ENCODE measurements around the gene MYOT. TPM values are rescaled to one million over a fixed set of nuclear protein-coding genes. Genes with fewer than 3 reads are reported as not detected.

Gene MYOT
- total and polyA plus RNA-seq, 2 donors (not counting 3 experiments of a cell fraction or from before 2014, with no cell fraction given), result not detected

GRCh38 chr5:137916923-137917322, 49.3 kb downstream of the MYOT start:
- no peak overlapping the region for H3K27ac ChIP-seq (ENCODE audit: insufficient read depth, low read depth, low read length)
- H3K4me1 ChIP-seq (ENCODE audit: control insufficient read depth, extremely low read depth, insufficient read depth, low read length), result no peaks in the 10 kb centered on the region
- CTCF ChIA-PET, result interaction anchor here (1.5 to 2.1 kb wide), 2 partner anchors 28 to 138 kb away, joined by 4 to 7 read pairs; partner anchors contain the start of gene PKD2L2
- H3K4me2 ChIP-seq (ENCODE audit: insufficient read depth, low read length), result no peak overlapping the region
- intact Hi-C loops (cut with micrococcal nuclease) (no loop called here), dilution Hi-C loops (cut with MboI; ENCODE audit: extremely low pct_ligation_motif_present, low sequenced_read_pairs) (no loop called here)
- no peak overlapping the region for H3K9ac ChIP-seq (replicated peaks; ENCODE audit: extremely low read depth, insufficient read depth, low read length)
- no peak overlapping the region for H3K4me3 ChIP-seq (replicated peaks in 1 of 3; ENCODE audit: insufficient read depth in 1 of 3, low read depth in 1 of 3, low read length in 3 of 3)
- no peaks in the 10 kb centered on the region for H3K9me3 ChIP-seq (replicated peaks; ENCODE audit: control insufficient read depth, insufficient read depth, low read length)
- no peaks in the 10 kb centered on the region for H4K20me1 ChIP-seq (replicated peaks; ENCODE audit: control insufficient read depth, extremely low read depth, insufficient read depth, low read length)
- DNase-seq (ENCODE audit: low read depth, low spot score) (no peak), FAIRE-seq (no peak)
- POLR2A ChIA-PET, result no interaction called here
- no TSS peak for BruUV-seq (replicated peaks)
- no peaks in the 10 kb centered on the region for H3K9me1 ChIP-seq (replicated peaks; ENCODE audit: control insufficient read depth, extremely low read depth, insufficient read depth, low read length)
- H3K27me3 ChIP-seq (ENCODE audit: control insufficient read depth in 2 of 2, insufficient read depth in 2 of 2, low read length in 2 of 2), result no peaks in the 10 kb centered on the region
- TF ChIP-seq EZH2 (IDR thresholded peaks at IDR 0.05; ENCODE audit: borderline replicate concordance, low read depth, low read length, severe bottlenecking), result no peak
- no peak for TF ChIP-seq POLR2A (IDR thresholded peaks at IDR 0.05; ENCODE audit: low read depth, low read length)
- no peak overlapping the region for H2AFZ ChIP-seq (ENCODE audit: low read depth, low read length)
- no peaks in the 10 kb centered on the region for H3K79me2 ChIP-seq (ENCODE audit: control insufficient read depth, insufficient read depth, low read length)
- H3K36me3 ChIP-seq (ENCODE audit: control insufficient read depth in 2 of 2, extremely low read depth in 1 of 2, insufficient read depth in 2 of 2, low read length in 2 of 2), result no peaks in the 10 kb centered on the region

- H4K20me1 ChIP-seq (replicated peaks; ENCODE audit: control insufficient read depth, extremely low read depth, insufficient read depth, low read length), result no peaks in the 10 kb centered on the region
- intact Hi-C loops (cut with micrococcal nuclease), result no loop called here
These were observed 54.3 kb downstream of the MYOT start for GRCh38 chr5:137921931-137922330.

More at GRCh38 chr5:137921931-137922330, 54.3 kb downstream of the MYOT start:
- Histone ChIP-seq H3K9me1 (replicated peaks; ENCODE audit: control insufficient read depth, extremely low read depth, insufficient read depth, low read length) (no peaks in the 10 kb centered on the region), H3K27ac (ENCODE audit: insufficient read depth, low read depth, low read length) (no peak overlapping the region), H3K4me3 (replicated peaks in 1 of 3; ENCODE audit: insufficient read depth in 1 of 3, low read depth in 1 of 3, low read length in 3 of 3) (no peak overlapping the region), H3K36me3 (ENCODE audit: control insufficient read depth in 2 of 2, extremely low read depth in 1 of 2, insufficient read depth in 2 of 2, low read length in 2 of 2) (no peaks in the 10 kb centered on the region), H3K4me1 (ENCODE audit: control insufficient read depth, extremely low read depth, insufficient read depth, low read length) (peaks cover 9% of the 10 kb centered on the region), H3K4me2 (ENCODE audit: insufficient read depth, low read length) (no peak overlapping the region), H3K9ac (replicated peaks; ENCODE audit: extremely low read depth, insufficient read depth, low read length) (no peak overlapping the region), H2AFZ (ENCODE audit: low read depth, low read length) (no peak overlapping the region), H3K27me3 (ENCODE audit: control insufficient read depth in 2 of 2, insufficient read depth in 2 of 2, low read length in 2 of 2) (no peaks in the 10 kb centered on the region), H3K9me3 (replicated peaks; ENCODE audit: control insufficient read depth, insufficient read depth, low read length) (no peaks in the 10 kb centered on the region), H3K79me2 (ENCODE audit: control insufficient read depth, insufficient read depth, low read length) (no peaks in the 10 kb centered on the region)
- no TSS peak for BruUV-seq (replicated peaks)
- FAIRE-seq (no peak), DNase-seq (ENCODE audit: low read depth, low spot score) (no peak)
- ChIA-PET CTCF (interaction anchor here (1.3 kb wide), 1 partner anchor 143 kb away, joined by 4 read pairs; no protein-coding TSS in a partner anchor), POLR2A (no interaction called here)
- TF ChIP-seq POLR2AphosphoS5 (IDR thresholded peaks at IDR 0.05; ENCODE audit: insufficient read depth, low read depth, low read length) (no peak), JUN (IDR thresholded peaks at IDR 0.05; ENCODE audit: borderline replicate concordance, insufficient read depth, insufficient read length, low read depth) (no peak), FOS (IDR thresholded peaks at IDR 0.05; ENCODE audit: borderline replicate concordance, insufficient read depth, low read length) (no peak), CTCF (IDR thresholded peaks at IDR 0.05; ENCODE audit: extremely low read depth in 1 of 2, insufficient read depth in 1 of 2, low read depth in 1 of 2, low read length in 2 of 2) (no peak), EZH2 (IDR thresholded peaks at IDR 0.05; ENCODE audit: borderline replicate concordance, low read depth, low read length, severe bottlenecking) (no peak), POLR2A (IDR thresholded peaks at IDR 0.05; ENCODE audit: low read depth, low read length) (no peak), MYC (IDR thresholded peaks at IDR 0.05; ENCODE audit: low read depth, low read length) (no peak), GATA2 (IDR thresholded peaks at IDR 0.05; ENCODE audit: insufficient read depth, insufficient read length, low read depth, low read length) (no peak)
- TF ChIP-seq, protein P1, sequence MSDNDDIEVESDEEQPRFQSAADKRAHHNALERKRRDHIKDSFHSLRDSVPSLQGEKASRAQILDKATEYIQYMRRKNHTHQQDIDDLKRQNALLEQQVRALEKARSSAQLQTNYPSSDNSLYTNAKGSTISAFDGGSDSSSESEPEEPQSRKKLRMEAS (IDR thresholded peaks at IDR 0.05; ENCODE audit: insufficient read depth, insufficient read length), result no peak
- dilution Hi-C loops (cut with MboI; ENCODE audit: extremely low pct_ligation_motif_present, low sequenced_read_pairs), result no loop called here

Data from endothelial cell of umbilical vein (primary cell).